IMR-90 (cell line): ENCODE data around the gene SSH2. TPM values are rescaled to one million over a fixed set of nuclear protein-coding genes. Genes with fewer than 3 reads are reported as not detected.

ENCODE experiments used
- ATAC-seq: fragments of 200-7000 bp; cut with Tn5 transposase; 2 replicates; pipeline ENCODE4 v1.9.1; 2020; ENCODE audit warnings: low read depth, mild to moderate bottlenecking, moderate library complexity
- BruUV-seq: library from RNA; stranded (reverse); fragments of 400-500 nt; replicated peaks from 2 replicates; lab custom pipeline; 2021; lab: Mats Ljungman, UMichigan
- CTCF ChIA-PET: fragments of 300-600 bp; formaldehyde crosslinking; extraction: SDS; loops from one replicate; lab custom pipeline; 2021; ENCODE audit warnings: antibody characterized with exemption; lab: Yijun Ruan, JAX
- POLR2A ChIA-PET: fragments of 300-600 bp; sonication (Branson Sonifier 250); formaldehyde crosslinking; loops from one replicate; lab custom pipeline; 2022; ENCODE audit warnings: antibody characterized with exemption; ENCODE audit not compliant: unreplicated experiment; lab: Charles Lee
- DNase-seq: peaks from one replicate; pipeline ENCODE4 v3.0.0; 2013
- H2AFZ ChIP-seq: replicated peaks from 2 replicates; pipeline ENCODE3; 2013; ENCODE audit warnings: low read length, mild to moderate bottlenecking; ENCODE audit not compliant: poor library complexity
- H2AK5ac ChIP-seq: 2 replicates; pipeline ENCODE4 v1.6.1; 2013; ENCODE audit warnings: low read depth, low read length, inconsistent platforms
- H2AK9ac ChIP-seq: replicated peaks from 2 replicates; pipeline ENCODE3; 2013; ENCODE audit warnings: mild to moderate bottlenecking, low read depth, low read length, moderate library complexity; ENCODE audit not compliant: poor library complexity
- H2BK120ac ChIP-seq: 2 replicates; pipeline ENCODE4 v1.6.1; 2013; ENCODE audit warnings: low read depth, low read length, inconsistent platforms
- H2BK15ac ChIP-seq: 3 replicates; pipeline ENCODE4 v1.6.1; 2013; ENCODE audit warnings: low read depth, low read length, inconsistent platforms
- H2BK20ac ChIP-seq: 2 replicates; pipeline ENCODE4 v1.6.1; 2013; ENCODE audit warnings: low read depth, mild to moderate bottlenecking, inconsistent platforms, low read length, moderate library complexity
- H2BK5ac ChIP-seq: 2 replicates; pipeline ENCODE4 v1.6.1; 2013; ENCODE audit warnings: mild to moderate bottlenecking, low read depth, low read length, inconsistent platforms; ENCODE audit not compliant: poor library complexity, severe bottlenecking
- H3K14ac ChIP-seq: replicated peaks from 2 replicates; pipeline ENCODE4 v1.6.1; 2013; ENCODE audit warnings: low read depth, low read length, inconsistent platforms
- H3K18ac ChIP-seq: 2 replicates; pipeline ENCODE4 v1.6.1; 2013; ENCODE audit warnings: low read depth, low read length, control low read depth
- H3K23ac ChIP-seq: 2 replicates; pipeline ENCODE4 v1.6.1; 2013; ENCODE audit warnings: low read depth, low read length, inconsistent platforms
- H3K27ac ChIP-seq: 2 replicates; pipeline ENCODE4 v1.5.1; 2013; ENCODE audit warnings: mild to moderate bottlenecking, control low read depth, low read length; ENCODE audit not compliant: insufficient read depth
- H3K27me3 ChIP-seq: 2 replicates; pipeline ENCODE4 v1.6.1; 2013; ENCODE audit warnings: low read length; ENCODE audit not compliant: control insufficient read depth, insufficient read depth
- H3K36me3 ChIP-seq: 2 replicates; pipeline ENCODE4 v1.6.1; 2013; ENCODE audit warnings: low read length, mixed read lengths; ENCODE audit not compliant: control insufficient read depth, insufficient read depth
- H3K4ac ChIP-seq: 2 replicates; pipeline ENCODE4 v1.6.1; 2013; ENCODE audit warnings: low read depth, low read length, inconsistent platforms
- H3K4me1 ChIP-seq: 2 replicates; pipeline ENCODE4 v1.6.1; 2013; ENCODE audit warnings: low read length, mixed read lengths; ENCODE audit not compliant: control insufficient read depth, insufficient read depth
- H3K4me2 ChIP-seq: 2 replicates; pipeline ENCODE4 v1.6.1; 2013; ENCODE audit warnings: low read depth, mild to moderate bottlenecking, control low read depth, low read length, moderate library complexity
- H3K4me3 ChIP-seq: 2 replicates; pipeline ENCODE4 v1.5.1; 2013; ENCODE audit warnings: low read depth, mild to moderate bottlenecking, control low read depth, low read length, moderate library complexity; ENCODE audit not compliant: insufficient read depth
- H3K56ac ChIP-seq: 2 replicates; pipeline ENCODE4 v1.6.1; 2013; ENCODE audit warnings: low read length, inconsistent platforms; ENCODE audit not compliant: insufficient read depth; ENCODE audit errors: extremely low read depth
- H3K79me1 ChIP-seq, 2 experiments: 2 replicates each; pipeline ENCODE4 v1.6.1; 2013; ENCODE audit warnings: low read length in 2 of 2, inconsistent platforms in 1 of 2, low read depth in 1 of 2
- H3K9ac ChIP-seq: 2 replicates; pipeline ENCODE4 v1.6.1; 2013; ENCODE audit warnings: low read depth, low read length, control low read depth
- H3K9me1 ChIP-seq: 2 replicates; pipeline ENCODE4 v1.6.1; 2013; ENCODE audit warnings: low read length, inconsistent platforms; ENCODE audit not compliant: insufficient read depth
- H3K9me3 ChIP-seq: 2 replicates; pipeline ENCODE4 v1.6.1; 2013; ENCODE audit warnings: low read length; ENCODE audit not compliant: control insufficient read depth, insufficient read depth
- H4K20me1 ChIP-seq: 2 replicates; pipeline ENCODE4 v1.6.1; 2013; ENCODE audit warnings: low read length, inconsistent platforms; ENCODE audit not compliant: insufficient read depth
- H4K5ac ChIP-seq: 2 replicates; pipeline ENCODE4 v1.6.1; 2013; ENCODE audit warnings: mild to moderate bottlenecking, low read depth, low read length, control low read depth
- H4K8ac ChIP-seq, 2 experiments: 2 replicates each; pipeline ENCODE4 v1.6.1; 2013; ENCODE audit warnings: low read depth in 2 of 2, low read length in 2 of 2, control low read depth in 1 of 2, inconsistent platforms in 1 of 2
- H4K91ac ChIP-seq: 2 replicates; pipeline ENCODE4 v1.6.1; 2013; ENCODE audit warnings: low read depth, low read length, inconsistent platforms; ENCODE audit not compliant: insufficient read depth
- BHLHE40 ChIP-seq: fragments of 150-350 bp; IDR thresholded peaks from 2 replicates; pipeline ENCODE4 v1.6.1; 2016; ENCODE audit warnings: mild to moderate bottlenecking, low read depth, low read length
- CEBPB ChIP-seq: IDR thresholded peaks from 2 replicates; pipeline ENCODE4 v1.6.1; 2012; ENCODE audit warnings: low read depth, low read length, improper control_type of control experiment
- CHD1 ChIP-seq: IDR thresholded peaks from 2 replicates; pipeline ENCODE4 v1.6.1; 2012; ENCODE audit warnings: low read depth, low read length, improper control_type of control experiment
- FOS ChIP-seq: fragments of 150-350 bp; IDR thresholded peaks from 2 replicates; pipeline ENCODE4 v1.6.1; 2016; ENCODE audit warnings: low read depth, low read length
- MAFK ChIP-seq: IDR thresholded peaks from 2 replicates; pipeline ENCODE4 v1.6.1; 2012; ENCODE audit warnings: low read depth, low read length, improper control_type of control experiment
- MAZ ChIP-seq: IDR thresholded peaks from 2 replicates; pipeline ENCODE4 v1.6.1; 2012; ENCODE audit warnings: low read depth, mild to moderate bottlenecking, low read length, improper control_type of control experiment, moderate library complexity, borderline replicate concordance
- MXI1 ChIP-seq: IDR thresholded peaks from 2 replicates; pipeline ENCODE4 v1.6.1; 2012; ENCODE audit warnings: low read depth, mild to moderate bottlenecking, low read length, moderate library complexity, borderline replicate concordance
- NFE2L2 ChIP-seq: fragments of 150-350 bp; IDR thresholded peaks from 2 replicates; pipeline ENCODE4 v1.6.1; 2016; ENCODE audit warnings: low read depth, mild to moderate bottlenecking, low read length
- POLR2A ChIP-seq: IDR thresholded peaks from 2 replicates; pipeline ENCODE4 v1.6.1; 2012; ENCODE audit warnings: mild to moderate bottlenecking, low read depth, low read length
- RAD21 ChIP-seq: IDR thresholded peaks from 2 replicates; pipeline ENCODE4 v1.6.1; 2012; ENCODE audit warnings: low read length, improper control_type of control experiment
- RCOR1 ChIP-seq: IDR thresholded peaks from 2 replicates; pipeline ENCODE4 v1.6.1; 2012; ENCODE audit warnings: mild to moderate bottlenecking, low read length, improper control_type of control experiment; ENCODE audit not compliant: insufficient replicate concordance
- RFX5 ChIP-seq: IDR thresholded peaks from 2 replicates; pipeline ENCODE4 v1.8.0; 2012; ENCODE audit warnings: low read depth, mild to moderate bottlenecking, low read length, moderate library complexity
- SMC3 ChIP-seq: fragments of 150-350 bp; IDR thresholded peaks from 2 replicates; pipeline ENCODE4 v1.6.1; 2016; ENCODE audit warnings: low read depth, mild to moderate bottlenecking, antibody characterized with exemption, low read length, moderate library complexity
- WGBS, 2 experiments: methylation state at CpG; one replicate each; pipeline versions ENCODE4 v1.1.5 to v1.1.7; 2013; ENCODE audit warnings: missing lambda C conversion rate in 2 of 2; ENCODE audit not compliant: insufficient read length in 1 of 2; ENCODE audit errors: extremely low coverage in 2 of 2; 5-methylcytosine and 5-hydroxymethylcytosine counted together
- dilution Hi-C: fragments of 300-500 bp; cut with HindIII; formaldehyde crosslinking; loops from one replicate; pipeline ENCODE4 v1.14.3; 2018; ENCODE audit warnings: low sequenced_read_pairs; ENCODE audit not compliant: unreplicated experiment
- in situ Hi-C: fragments of 300-500 bp; cut with MboI; formaldehyde crosslinking; loops from 3 replicates; pipeline ENCODE4 v1.14.3; 2019; ENCODE audit warnings: low sequenced_read_pairs, inconsistent platforms, mixed read lengths
- intact Hi-C: fragments of 100-400 bp; cut with micrococcal nuclease; formaldehyde crosslinking; loops from 2 replicates; pipeline ENCODE4 v1.10.0; 2022
- polyA plus RNA-seq, 3 experiments: library from polyadenylated mRNA; depleted of rRNA; stranded (reverse); fragments of >200 nt; gene quantifications; 2 replicates each; pipeline ENCODE4 v1.2.3, GENCODE V29; 2012; ENCODE audit warnings: low replicate concordance in 1 of 3
- total RNA-seq: library from RNA; depleted of rRNA; stranded (reverse); fragments of >200 nt; gene quantifications from 2 replicates; pipeline ENCODE4 v1.2.3, GENCODE V29; 2012
- TF ChIP-seq, protein P1 (sequence below): conservative IDR thresholded peaks from 2 replicates; pipeline ENCODE4 v1.5.1; 2012; ENCODE audit warnings: mild to moderate bottlenecking, low read depth, low read length, improper control_type of control experiment
- TF ChIP-seq, protein P2 (sequence below): fragments of 150-350 bp; IDR thresholded peaks from 2 replicates; pipeline ENCODE4 v1.6.1; 2017; ENCODE audit warnings: mild to moderate bottlenecking, antibody characterized with exemption, low read length, low read depth
- TF ChIP-seq, protein P3 (sequence below): fragments of 150-350 bp; IDR thresholded peaks from 2 replicates; pipeline ENCODE4 v1.6.1; 2016; ENCODE audit warnings: low read depth, mild to moderate bottlenecking, low read length, moderate library complexity, borderline replicate concordance

SSH2 gene
- total and polyA plus RNA-seq, 2 of the 4 experiments (the other 2 are of a cell fraction): 9.3 TPM

DNA sequence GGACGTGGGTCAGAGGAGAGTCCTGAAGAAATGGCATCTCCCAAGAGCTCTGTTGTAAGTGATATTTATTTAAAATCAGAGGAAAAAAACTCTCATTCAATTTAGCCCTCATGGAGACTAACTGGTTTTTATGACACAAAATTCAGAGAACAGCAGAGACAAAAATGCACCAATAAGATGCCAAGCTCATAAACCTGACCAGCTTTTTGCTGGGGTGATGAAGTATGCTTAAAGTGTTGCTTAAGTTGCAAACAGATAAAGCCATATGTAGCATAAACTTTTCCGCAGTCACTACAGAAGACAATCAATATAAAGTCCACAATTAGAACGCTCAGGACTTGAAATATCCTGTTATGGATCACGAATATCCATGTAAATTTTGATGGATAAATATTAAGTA lies 183.4 kb downstream of the SSH2 start:
- ChIA-PET CTCF (interaction anchor here (1.1 kb wide), 1 partner anchor 54 kb away, joined by 3 read pairs; no protein-coding TSS in a partner anchor), POLR2A (no interaction called here)
- no peak overlapping the region for H2BK20ac ChIP-seq
- no peak overlapping the region for H2AFZ ChIP-seq
- no peak overlapping the region for H2AK9ac ChIP-seq
- no peak overlapping the region for H3K4ac ChIP-seq
- no peak for DNase-seq
- H3K4me2 ChIP-seq: no peak overlapping the region
- peaks cover 2% of the 10 kb centered on the region for H3K4me1 ChIP-seq
- no peaks in the 10 kb centered on the region for H3K9me1 ChIP-seq
- H4K5ac ChIP-seq: no peak overlapping the region
- no peak overlapping the region for H4K8ac ChIP-seq
- no peak for ATAC-seq
- TF ChIP-seq, protein P1, sequence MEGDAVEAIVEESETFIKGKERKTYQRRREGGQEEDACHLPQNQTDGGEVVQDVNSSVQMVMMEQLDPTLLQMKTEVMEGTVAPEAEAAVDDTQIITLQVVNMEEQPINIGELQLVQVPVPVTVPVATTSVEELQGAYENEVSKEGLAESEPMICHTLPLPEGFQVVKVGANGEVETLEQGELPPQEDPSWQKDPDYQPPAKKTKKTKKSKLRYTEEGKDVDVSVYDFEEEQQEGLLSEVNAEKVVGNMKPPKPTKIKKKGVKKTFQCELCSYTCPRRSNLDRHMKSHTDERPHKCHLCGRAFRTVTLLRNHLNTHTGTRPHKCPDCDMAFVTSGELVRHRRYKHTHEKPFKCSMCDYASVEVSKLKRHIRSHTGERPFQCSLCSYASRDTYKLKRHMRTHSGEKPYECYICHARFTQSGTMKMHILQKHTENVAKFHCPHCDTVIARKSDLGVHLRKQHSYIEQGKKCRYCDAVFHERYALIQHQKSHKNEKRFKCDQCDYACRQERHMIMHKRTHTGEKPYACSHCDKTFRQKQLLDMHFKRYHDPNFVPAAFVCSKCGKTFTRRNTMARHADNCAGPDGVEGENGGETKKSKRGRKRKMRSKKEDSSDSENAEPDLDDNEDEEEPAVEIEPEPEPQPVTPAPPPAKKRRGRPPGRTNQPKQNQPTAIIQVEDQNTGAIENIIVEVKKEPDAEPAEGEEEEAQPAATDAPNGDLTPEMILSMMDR: no peak
- no peak for TF ChIP-seq MXI1
- no peak for TF ChIP-seq NFE2L2
- TF ChIP-seq SMC3: no peak
- no peak for TF ChIP-seq POLR2A
- no peak for TF ChIP-seq BHLHE40
- TF ChIP-seq MAFK: no peak
- no peak for TF ChIP-seq RAD21
- TF ChIP-seq FOS: no peak
- TF ChIP-seq CEBPB: no peak
- no peak for TF ChIP-seq RCOR1
- no peak for TF ChIP-seq RFX5
- TF ChIP-seq, protein P2, sequence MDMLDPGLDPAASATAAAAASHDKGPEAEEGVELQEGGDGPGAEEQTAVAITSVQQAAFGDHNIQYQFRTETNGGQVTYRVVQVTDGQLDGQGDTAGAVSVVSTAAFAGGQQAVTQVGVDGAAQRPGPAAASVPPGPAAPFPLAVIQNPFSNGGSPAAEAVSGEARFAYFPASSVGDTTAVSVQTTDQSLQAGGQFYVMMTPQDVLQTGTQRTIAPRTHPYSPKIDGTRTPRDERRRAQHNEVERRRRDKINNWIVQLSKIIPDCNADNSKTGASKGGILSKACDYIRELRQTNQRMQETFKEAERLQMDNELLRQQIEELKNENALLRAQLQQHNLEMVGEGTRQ: no peak
- no peak for TF ChIP-seq MAZ
- TF ChIP-seq, protein P3, sequence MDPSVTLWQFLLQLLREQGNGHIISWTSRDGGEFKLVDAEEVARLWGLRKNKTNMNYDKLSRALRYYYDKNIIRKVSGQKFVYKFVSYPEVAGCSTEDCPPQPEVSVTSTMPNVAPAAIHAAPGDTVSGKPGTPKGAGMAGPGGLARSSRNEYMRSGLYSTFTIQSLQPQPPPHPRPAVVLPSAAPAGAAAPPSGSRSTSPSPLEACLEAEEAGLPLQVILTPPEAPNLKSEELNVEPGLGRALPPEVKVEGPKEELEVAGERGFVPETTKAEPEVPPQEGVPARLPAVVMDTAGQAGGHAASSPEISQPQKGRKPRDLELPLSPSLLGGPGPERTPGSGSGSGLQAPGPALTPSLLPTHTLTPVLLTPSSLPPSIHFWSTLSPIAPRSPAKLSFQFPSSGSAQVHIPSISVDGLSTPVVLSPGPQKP: no peak
- TF ChIP-seq CHD1: no peak
- no peak overlapping the region for H3K27ac ChIP-seq
- H2BK5ac ChIP-seq: no peak overlapping the region
- no peak overlapping the region for H2BK15ac ChIP-seq
- H3K27me3 ChIP-seq: no peaks in the 10 kb centered on the region
- peaks cover 3 to 14% of the 10 kb centered on the region in 2 experiments; a peak in 3 of 4 replicates for H3K79me1 ChIP-seq
- no peak overlapping the region for H4K91ac ChIP-seq
- dilution Hi-C loops (no loop called here), intact Hi-C loops (no loop called here), in situ Hi-C loops (no loop called here)
- H2BK120ac ChIP-seq: no peak overlapping the region
- H3K36me3 ChIP-seq: peaks cover under 1% of the 10 kb centered on the region; the same call in 1 of the 2 replicates
- H3K9me3 ChIP-seq: no peaks in the 10 kb centered on the region
- no peak overlapping the region for H2AK5ac ChIP-seq
- H3K14ac ChIP-seq: no peak overlapping the region
- WGBS, 2 experiments: no CpG with 5 or more reads among the region's 4 CpGs
- peaks cover 6% of the 10 kb centered on the region; the same call in 1 of the 2 replicates for H4K20me1 ChIP-seq
- H3K4me3 ChIP-seq: no peak overlapping the region
- no peak overlapping the region for H3K23ac ChIP-seq
- no peak overlapping the region for H3K18ac ChIP-seq
- H3K9ac ChIP-seq: no peak overlapping the region
- no peak overlapping the region for H3K56ac ChIP-seq
- BruUV-seq: no TSS peak
